GM19452 (cell line): Measurements from ENCODE around the gene C11orf97.
"Not testable (repeated sequence)": the region's sequence is repeated elsewhere in the genome, so short reads cannot be mapped to it uniquely, and the experiment has no call there.

Experiments used
- ATAC-seq: cut with Tn5 transposase; IDR thresholded peaks from one replicate; pipeline ENCODE4 v1.9.1; 2021; ENCODE audit not compliant: unreplicated experiment

The C11orf97 gene

DNA sequence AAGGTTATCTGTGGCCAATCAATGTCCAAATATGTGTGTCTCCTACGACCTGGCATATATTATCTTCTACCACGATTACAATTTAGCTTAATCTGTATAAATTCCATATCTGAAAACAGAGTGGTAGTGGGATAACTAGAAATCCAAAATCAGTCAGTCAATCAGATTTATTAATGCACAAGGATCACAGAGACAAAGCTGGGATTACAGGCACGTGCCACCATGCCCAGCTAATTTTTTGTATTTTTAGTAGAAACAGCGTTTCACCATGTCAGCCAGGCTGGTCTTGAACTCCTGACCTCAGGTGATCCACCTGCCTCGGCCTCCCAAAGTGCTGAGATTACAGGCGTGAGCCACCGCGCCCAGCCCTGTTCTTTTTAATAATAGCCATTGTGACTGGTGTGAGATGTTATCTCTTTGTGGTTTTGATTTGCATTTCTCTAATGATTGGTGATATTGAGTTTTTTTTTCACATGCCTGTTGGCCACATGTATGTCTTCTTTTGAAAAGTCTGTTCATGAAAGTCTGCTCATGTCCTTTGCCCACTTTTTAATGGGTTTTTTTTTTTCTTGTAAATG is 43.6 kb downstream of the C11orf97 start:
- not testable (repeated sequence) for ATAC-seq

DNA sequence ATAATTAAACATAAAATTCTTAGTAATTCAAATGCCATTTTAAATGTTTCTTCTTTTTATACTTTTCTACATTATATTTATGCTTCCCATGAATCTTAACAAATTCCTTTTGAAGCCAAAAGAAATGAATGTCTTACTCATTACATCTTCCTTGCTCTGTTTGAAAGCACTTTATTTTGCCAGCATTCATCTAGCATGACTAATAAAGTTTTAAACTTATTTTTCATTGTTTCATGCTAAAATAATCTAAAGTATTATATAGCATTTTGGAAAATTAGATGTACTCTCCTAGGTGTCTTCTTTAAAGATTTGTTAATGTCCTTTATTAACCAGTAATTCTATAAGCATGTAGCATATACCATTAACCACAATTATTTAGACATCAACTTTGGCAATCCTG is 45.2 kb downstream of the C11orf97 start:
- no peak for ATAC-seq

DNA sequence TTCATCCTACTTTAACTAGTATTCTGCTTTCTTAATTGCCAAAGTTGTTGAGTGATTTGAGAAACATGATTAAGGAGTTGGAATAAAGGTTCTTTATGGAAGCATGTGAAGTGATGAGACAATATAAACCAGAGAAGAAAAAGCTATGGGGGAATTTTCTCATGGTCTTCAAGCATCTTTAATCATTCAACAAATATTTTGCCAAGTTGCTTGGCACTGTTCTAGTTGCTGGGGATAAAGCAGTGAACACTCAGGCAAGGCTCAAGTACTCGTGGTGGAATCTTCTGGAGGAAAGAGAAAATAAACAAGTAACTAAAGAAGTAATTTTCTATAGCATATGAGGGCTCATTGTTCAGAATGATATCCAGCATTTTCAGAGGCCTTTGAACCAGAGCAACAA is 45.7 kb downstream of the C11orf97 start:
- no peak for ATAC-seq

DNA sequence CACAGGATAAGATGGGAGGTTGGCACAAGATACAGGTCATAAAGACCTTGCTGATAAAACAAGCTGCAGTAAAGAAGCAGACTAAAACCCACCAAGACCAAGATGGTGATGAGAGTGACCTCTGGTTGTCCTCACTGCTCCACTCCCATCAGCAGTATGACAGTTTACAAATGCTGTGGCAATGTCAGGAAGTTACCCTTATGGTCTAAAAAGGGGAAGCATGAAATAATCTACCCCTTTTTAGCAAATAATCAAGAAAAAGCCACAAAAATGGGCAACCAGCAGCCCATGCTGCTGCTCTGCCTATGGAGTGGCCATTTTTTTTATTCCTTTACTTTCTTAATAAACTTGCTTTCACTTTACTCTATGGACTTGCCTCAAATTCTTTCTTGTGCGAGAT is 46.2 kb downstream of the C11orf97 start:
- no peak for ATAC-seq

DNA sequence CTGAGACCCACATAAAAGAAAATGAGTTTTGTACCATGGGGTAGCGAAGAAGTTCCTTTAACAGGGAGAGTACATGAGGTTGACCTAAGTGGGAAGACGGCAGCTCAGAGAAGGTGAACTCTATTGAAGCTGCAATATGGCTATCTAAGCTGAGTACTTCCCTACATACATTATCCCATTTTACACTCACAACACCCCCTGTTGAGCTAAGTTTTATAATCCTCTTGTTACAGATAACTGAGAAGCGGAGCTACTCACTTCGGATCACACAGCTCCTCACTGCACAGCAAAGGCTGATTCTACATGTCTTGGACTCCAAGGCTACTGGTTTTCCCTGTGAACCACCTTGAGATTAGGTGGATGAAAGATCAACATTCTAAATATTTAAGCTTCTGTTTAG is 46.7 kb downstream of the C11orf97 start:
- ATAC-seq: no peak

DNA sequence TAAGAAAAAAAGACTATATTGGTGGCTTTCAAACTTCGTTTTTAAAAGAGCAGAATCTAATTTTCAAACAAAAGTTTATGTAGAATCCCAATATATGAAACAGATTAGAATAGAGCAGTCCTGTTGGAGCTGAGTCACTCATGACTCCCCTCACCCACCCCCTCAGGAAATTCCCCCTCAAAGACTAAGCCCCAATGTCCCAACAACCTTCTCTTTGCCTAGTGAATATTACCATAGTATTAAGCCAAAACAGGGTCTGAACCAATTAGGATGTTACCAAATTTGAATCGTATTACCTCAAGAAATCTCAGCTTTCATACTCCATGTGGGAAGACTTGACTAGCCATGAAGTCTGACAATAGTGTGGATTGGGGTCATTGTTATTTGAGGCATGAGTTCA is 47.1 kb downstream of the C11orf97 start:
- ATAC-seq: no peak

DNA sequence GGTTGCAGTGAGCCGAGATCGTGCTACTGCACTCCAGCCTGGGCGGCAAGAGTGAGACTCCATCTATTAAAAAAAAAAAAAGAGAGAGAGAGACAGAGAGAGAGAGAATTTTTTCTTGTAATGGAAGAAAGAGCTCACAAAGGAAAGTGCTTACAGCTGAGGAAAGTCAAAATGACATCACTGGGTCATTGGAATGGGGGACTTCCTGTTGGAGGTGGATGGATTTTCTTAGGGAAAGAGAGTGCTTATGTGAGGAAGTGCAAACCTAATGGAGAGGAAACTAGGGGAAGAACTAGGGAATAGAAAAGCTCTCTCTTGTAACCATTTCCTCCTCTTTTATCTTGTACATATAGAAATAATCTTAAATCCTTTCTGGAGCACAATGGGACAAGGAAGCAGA is 48.6 kb downstream of the C11orf97 start:
- ATAC-seq: no peak

DNA sequence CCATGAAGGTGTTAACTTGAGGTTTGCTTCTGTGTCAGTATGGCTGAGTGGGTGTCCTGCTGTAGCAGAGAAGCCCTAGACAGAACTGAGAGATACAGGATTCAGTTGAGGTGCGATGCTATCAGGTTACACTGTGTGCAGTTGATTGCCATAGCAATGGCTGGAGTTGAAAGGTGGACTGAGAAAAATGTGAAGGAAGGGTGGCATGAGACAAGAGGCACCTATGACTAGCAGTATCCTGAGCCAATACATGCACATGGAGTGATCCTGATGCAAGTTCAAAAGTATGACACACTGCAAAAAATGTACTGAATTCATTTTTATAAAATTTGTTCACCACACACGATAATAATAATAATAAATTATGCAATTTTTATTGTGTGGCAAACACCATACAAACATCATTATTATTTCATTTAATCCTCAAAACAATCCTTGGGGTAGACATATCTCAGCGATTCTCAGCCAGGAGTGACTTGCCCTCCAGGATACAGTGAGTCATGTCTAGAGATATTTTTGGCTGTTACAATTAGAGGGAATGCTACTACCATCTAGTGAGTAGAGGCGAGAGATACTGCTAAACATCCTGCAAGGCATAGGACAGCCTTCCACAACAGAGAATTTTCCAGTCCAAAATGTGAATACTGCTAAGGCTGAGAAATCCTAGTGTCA is 51.1 kb downstream of the C11orf97 start:
- no peak for ATAC-seq

DNA sequence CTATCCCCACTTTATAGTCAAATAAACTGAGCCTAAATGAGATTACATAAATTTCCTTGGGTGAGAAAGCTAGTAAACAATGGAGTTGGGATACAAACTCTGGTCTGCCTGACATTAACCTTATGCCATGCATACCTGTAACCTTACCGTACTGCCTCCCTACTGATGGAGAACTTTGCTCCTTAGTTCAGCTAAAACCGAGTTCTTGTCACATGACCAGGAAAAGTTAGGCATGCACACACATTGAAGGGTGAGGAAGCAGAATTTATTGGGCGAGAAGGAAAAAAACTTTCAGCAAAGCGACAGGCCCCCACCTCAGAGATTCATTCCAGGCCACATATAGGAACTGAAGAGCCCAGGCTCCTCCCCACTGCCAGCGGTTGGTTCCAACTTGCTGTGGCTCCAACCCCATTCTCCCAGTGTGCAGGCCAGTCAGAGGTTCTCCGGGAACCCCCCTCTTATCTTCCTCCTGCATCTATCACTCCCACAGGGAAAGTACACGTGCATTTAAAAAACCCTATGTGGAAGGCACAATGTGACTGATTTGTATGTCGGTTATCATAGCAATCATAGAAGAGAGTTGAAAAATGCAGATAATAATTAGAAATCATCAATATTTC is 51.7 kb downstream of the C11orf97 start:
- no peak for ATAC-seq

DNA sequence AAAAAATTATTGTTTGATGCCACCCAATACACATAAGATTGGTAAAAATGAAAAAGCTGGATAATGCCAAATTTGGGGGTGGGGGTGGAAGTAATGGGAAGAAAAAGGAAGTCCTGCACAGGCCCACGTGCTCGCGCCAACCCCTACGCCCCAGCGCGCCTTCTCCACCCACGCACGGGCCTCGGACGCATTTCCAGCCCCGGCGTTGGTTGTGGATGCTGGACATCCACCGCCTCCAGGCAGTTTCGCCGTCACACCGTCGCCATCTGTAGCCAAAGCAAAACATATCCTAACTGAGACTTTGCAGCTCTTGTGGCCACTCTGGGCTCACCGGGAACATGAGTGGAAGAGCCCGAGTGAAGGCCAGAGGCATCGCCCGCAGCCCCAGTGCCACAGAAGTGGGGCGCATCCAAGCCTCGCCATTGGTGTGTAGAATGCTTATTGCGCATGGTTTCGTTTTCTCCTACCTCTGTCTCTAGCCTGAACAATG is 55.0 kb downstream of the C11orf97 start, which contains the start of gene PIWIL4:
Gene PIWIL4, plus strand, starts transcription at position 188 of the 490 bp plus-strand sequence. Its CDS starts 151 bp downstream, at position 339.
- ATAC-seq: no peak

DNA sequence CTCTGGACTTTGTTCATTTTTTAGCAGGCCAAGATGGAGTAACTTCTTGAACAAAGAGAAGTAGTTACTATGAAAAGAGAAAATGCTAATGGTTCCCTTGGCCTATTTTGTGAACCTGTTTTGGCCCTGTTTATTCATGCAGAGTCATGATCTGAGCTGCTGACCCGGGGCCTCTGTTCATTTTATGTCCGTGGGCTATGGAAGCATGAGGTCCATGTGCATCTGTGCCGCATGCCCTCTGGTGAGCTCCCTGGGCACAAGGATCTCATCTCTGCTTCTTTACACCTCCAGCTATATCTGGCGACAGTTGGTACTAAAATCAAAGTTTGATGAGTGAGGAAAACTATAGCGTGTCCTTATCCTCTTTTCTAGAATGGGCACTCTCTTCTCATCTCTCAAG is 55.9 kb downstream of the C11orf97 start:
- ATAC-seq: no peak

DNA sequence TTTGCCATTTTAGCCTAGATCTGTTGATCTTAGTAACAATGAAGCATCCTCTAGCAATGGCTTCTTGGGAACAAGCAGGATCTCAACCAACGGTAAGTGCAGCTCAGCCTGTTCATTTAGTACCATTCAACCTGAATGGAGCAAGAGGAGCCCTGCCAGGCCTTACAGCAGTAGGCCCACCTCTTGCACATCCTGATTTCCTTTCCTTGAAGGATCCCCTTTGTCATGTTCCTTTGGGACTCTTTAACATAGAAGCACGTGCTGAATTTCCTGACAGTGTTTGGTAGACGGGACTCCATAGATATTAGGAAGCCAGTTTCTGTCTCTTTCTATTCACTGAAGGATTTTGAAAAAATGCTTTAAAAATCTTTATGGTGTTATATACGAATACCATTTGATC is 56.5 kb downstream of the C11orf97 start:
- ATAC-seq: no peak

DNA sequence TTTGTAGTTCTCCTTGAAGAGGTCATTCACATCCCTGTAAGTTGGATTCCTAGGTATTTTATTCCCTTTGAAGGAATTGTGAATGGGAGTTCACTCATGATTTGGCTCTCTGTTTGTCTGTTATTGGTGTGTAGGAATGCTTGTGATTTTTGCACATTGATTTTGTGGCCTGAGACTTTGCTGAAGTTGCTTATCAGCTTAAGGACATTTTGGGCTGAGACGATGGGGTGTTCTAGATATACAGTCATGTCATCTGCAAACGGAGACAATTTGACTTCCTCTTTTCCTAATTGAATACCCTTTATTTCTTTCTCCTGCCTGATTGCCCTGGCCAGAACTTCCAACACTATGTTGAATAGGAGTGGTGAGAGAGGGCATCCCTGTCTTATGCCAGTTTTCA is 60.7 kb downstream of the C11orf97 start:
- not testable (repeated sequence) for ATAC-seq

DNA sequence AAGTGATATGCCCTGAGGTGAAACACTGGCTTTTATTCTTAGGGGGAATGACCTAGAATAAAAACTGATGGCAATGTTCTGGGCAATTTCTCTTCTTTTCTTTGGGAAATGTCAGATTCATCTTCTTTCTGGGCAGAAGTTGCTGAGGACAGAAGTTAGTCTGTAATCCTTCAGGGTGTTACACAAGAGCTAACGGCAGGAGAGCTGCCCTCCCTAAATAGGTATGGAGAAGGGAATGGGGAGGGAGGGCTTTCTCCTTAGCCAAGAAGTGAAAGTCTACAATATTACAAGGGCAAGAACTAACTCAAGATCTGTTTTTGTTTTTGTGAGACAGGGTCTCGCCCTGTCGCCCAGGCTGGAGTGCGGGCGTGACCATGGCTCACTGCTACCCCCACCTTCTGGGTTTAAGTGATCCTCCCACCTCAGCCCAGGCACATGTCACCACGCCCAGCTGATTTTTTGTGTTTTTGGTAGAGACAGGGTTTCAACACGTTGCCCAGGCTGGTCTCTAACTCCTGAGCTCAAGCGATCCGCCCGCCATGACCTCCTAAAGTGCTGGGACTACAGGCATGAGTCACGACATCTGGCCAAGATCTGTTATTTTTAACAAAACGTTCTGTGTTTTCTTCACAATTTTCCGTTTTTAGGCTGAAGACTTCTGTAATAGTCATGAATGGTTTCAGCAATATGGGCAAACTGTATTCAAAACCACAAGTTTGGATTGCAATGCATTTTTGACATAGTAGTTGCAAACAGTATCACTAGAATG is 62.1 kb downstream of the C11orf97 start:
- no peak for ATAC-seq

DNA sequence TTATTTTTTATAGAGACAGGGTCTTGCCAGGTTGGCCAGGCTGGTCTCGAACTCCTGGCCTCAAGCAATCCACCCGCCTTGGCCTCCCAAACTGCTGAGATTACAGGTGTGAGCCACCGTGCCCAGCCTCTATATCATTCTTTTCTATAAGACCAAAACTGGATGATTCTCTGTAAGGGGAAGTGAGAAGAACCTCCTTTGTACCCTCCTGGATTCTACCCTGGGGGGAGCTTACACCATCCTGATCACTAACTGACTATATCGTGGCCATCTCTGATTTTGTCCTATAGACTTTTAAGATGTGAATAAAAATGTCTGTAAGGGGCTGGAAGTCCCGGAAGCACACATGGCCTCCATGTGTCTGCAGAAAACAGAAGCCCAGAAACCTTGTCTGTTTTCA is 64.0 kb downstream of the C11orf97 start:
- no peak for ATAC-seq

DNA sequence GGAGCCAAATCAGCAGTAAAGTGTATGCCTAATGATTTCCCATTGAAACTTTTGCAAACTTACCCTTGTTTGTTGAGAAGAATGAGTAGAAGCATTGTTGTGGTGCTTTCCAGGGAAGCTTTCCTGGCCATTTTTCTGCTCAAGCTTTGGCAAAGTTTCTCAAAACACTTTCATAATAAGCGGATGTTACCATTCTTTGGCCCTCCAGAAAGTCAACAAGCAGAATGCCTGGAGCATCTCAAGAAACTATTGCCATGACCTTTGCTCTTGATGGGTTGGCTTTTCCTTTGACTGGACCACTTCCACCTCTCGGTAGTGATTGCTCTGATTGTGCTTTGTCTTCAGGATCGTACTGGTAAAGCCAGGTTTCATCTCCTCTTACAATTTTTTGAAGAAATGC is 65.6 kb downstream of the C11orf97 start:
- no peak for ATAC-seq
